ENCODE results near the gene SNCB.
A peak's percentile ranks its signal among the peaks of the same experiment; 100 is the strongest.

The SNCB gene

DNA sequence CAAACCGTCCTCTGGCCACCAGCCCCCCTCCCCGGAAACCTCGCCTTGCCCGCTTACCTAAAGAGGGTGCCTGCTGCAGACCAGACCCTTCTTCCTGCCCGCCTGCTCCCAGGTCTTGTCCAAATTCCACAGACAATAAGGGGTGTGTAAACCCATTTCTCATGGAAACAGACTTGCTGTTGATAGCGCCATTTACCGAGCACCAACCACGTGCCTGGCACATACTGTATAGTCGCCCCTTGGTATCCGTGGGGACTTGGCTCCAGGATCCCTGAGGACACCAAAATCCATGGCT lies 56.1 kb downstream of the SNCB start:
- DNase-seq (ENCODE audit: low spot score) = no peak

DNA sequence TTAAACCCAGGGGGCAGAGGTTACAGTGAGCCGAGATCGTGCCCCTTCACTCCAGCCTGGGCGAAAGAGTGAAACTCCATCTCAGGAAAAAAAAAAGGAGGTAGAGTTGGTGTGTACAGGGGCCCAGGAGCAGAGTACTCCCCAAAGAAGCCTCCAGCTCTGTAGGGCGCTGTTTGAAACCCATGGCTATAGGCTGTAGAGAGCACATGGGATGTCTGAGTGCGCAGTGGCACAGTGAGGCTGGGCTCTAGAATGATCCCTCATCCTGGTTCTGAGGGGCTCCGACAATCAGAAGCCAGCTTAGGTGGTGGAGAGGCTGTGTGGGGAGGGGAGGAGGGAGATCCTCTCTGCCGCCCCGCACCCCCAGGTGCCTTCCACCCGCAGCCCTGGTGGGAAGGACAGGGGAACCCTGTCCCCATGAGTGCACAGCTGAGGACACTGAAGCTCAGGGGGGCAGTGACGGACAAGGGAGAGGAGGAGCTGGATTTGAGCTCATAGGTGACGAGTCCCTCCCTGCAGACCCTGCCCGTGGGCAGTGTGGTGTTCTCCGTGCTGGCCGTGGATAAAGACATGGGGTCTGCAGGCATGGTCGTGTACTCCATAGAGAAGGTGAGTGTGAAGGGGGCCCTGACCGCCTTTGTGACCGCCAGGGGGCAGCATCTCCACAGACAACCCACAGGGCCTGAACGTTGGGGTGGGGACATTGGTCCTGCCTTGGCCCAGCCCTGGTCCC lies 56.6 kb downstream of the SNCB start:
- peak; percentile 82 for DNase-seq (ENCODE audit: low spot score)
